Activated T-helper 17 cell treated with anti-CD3 and anti-CD28 coated beads, Interleukin-2, amount 50 U/mL, for 72 hours (primary cell): ENCODE measurements around the gene PSMB4. TPM values are rescaled to one million over a fixed set of nuclear protein-coding genes. Genes with fewer than 3 reads are reported as not detected.
A peak's percentile ranks its signal among the peaks of the same experiment; 100 is the strongest.
"Not testable (repeated sequence)": the region's sequence is repeated elsewhere in the genome, so short reads cannot be mapped to it uniquely, and the experiment has no call there.

Source experiments
- ATAC-seq: fragments of 150-1000 bp; cut with Tn5 transposase; replicated peaks from 2 replicates; pipeline ENCODE4 v1.10.0; 2021; ENCODE audit warnings: mild to moderate bottlenecking, moderate library complexity
- H3K27ac Mint-ChIP-seq: one replicate; pipeline ENCODE4 v1.8.0; 2022; ENCODE audit warnings: mixed read lengths
- H3K27me3 Mint-ChIP-seq: one replicate; pipeline ENCODE4 v1.8.0; 2022; ENCODE audit warnings: mixed read lengths
- H3K36me3 Mint-ChIP-seq: one replicate; pipeline ENCODE4 v1.8.0; 2022; ENCODE audit warnings: low read depth, mild to moderate bottlenecking, mixed read lengths
- H3K4me1 Mint-ChIP-seq: one replicate; pipeline ENCODE4 v1.8.0; 2022; ENCODE audit warnings: mixed read lengths
- H3K4me3 Mint-ChIP-seq: one replicate; pipeline ENCODE4 v1.8.0; 2022; ENCODE audit warnings: mild to moderate bottlenecking, mixed read lengths
- H3K9me3 Mint-ChIP-seq: one replicate; pipeline ENCODE4 v1.8.0; 2022; ENCODE audit warnings: mixed read lengths
- total RNA-seq, 2 donors: library from RNA; stranded (reverse); gene quantifications; one replicate each; pipeline ENCODE4 v1.2.3, GENCODE V29; 2022

The PSMB4 gene
- total RNA-seq, 2 donors from 2014 or later: 329 to 417 TPM

- Mint-ChIP-seq H3K4me1 (no peaks in the 10 kb centered on the region), H3K27me3 (no peaks in the 10 kb centered on the region), H3K36me3 (no peaks in the 10 kb centered on the region), H3K27ac (no peak overlapping the region), H3K9me3 (no peaks in the 10 kb centered on the region), H3K4me3 (no peak overlapping the region)
- no peak for ATAC-seq
Observed at GRCh38 chr1:151371370-151372057, 27.9 kb upstream of the PSMB4 start.

GRCh38 chr1:151372058-151372934 is 27.1 kb upstream of the PSMB4 start, which contains the start of gene SELENBP1:
Gene SELENBP1 (minus strand): TSS chr1:151372705. CDS start chr1:151372641, 64 bp downstream.
- Mint-ChIP-seq H3K9me3 (no peaks in the 10 kb centered on the region), H3K27me3 (no peaks in the 10 kb centered on the region), H3K4me1 (no peaks in the 10 kb centered on the region), H3K36me3 (no peaks in the 10 kb centered on the region), H3K4me3 (no peak within 1 kb of the TSS), H3K27ac (no peak within 1 kb of the TSS)
- ATAC-seq: no peak

- no peaks in the 10 kb centered on the region for H3K4me1 Mint-ChIP-seq
- no peak overlapping the region for H3K4me3 Mint-ChIP-seq
- H3K36me3 Mint-ChIP-seq: no peaks in the 10 kb centered on the region
- H3K27me3 Mint-ChIP-seq: no peaks in the 10 kb centered on the region
- no peaks in the 10 kb centered on the region for H3K9me3 Mint-ChIP-seq
- ATAC-seq: no peak
- no peak overlapping the region for H3K27ac Mint-ChIP-seq
Observed at GRCh38 chr1:151373196-151373595, 26.2 kb upstream of the PSMB4 start.

- Mint-ChIP-seq H3K9me3 (no peaks in the 10 kb centered on the region), H3K27ac (no peak overlapping the region), H3K4me1 (no peaks in the 10 kb centered on the region), H3K27me3 (no peaks in the 10 kb centered on the region), H3K36me3 (no peaks in the 10 kb centered on the region), H3K4me3 (no peak overlapping the region)
- no peak for ATAC-seq
Observed at GRCh38 chr1:151377150-151377884, 22.1 kb upstream of the PSMB4 start.

GRCh38 chr1:151384584-151384983 is 14.8 kb upstream of the PSMB4 start:
- ATAC-seq: no peak
- H3K4me3 Mint-ChIP-seq: no peak overlapping the region
- no peaks in the 10 kb centered on the region for H3K27me3 Mint-ChIP-seq
- H3K4me1 Mint-ChIP-seq: no peaks in the 10 kb centered on the region
- H3K36me3 Mint-ChIP-seq: no peaks in the 10 kb centered on the region
- H3K9me3 Mint-ChIP-seq: no peaks in the 10 kb centered on the region
- no peak overlapping the region for H3K27ac Mint-ChIP-seq

- H3K4me1 Mint-ChIP-seq: no peaks in the 10 kb centered on the region
- H3K9me3 Mint-ChIP-seq: no peaks in the 10 kb centered on the region
- no peaks in the 10 kb centered on the region for H3K36me3 Mint-ChIP-seq
- H3K27me3 Mint-ChIP-seq: no peaks in the 10 kb centered on the region
- no peak for ATAC-seq
- H3K4me3 Mint-ChIP-seq: no peak overlapping the region
- no peak overlapping the region for H3K27ac Mint-ChIP-seq
Observed at GRCh38 chr1:151386002-151386401, 13.4 kb upstream of the PSMB4 start.

- H3K9me3 Mint-ChIP-seq, H3K36me3 Mint-ChIP-seq, H3K4me1 Mint-ChIP-seq, ATAC-seq, H3K27ac Mint-ChIP-seq, H3K27me3 Mint-ChIP-seq, H3K4me3 Mint-ChIP-seq: not testable (repeated sequence)
Observed at GRCh38 chr1:151390221-151391078, 8.9 kb upstream of the PSMB4 start.

GRCh38 chr1:151391079-151391563 is 8.3 kb upstream of the PSMB4 start:
- H3K27ac Mint-ChIP-seq: no peak overlapping the region
- H3K36me3 Mint-ChIP-seq: no peaks in the 10 kb centered on the region
- H3K4me1 Mint-ChIP-seq: no peaks in the 10 kb centered on the region
- H3K27me3 Mint-ChIP-seq: no peaks in the 10 kb centered on the region
- ATAC-seq: no peak
- H3K9me3 Mint-ChIP-seq: no peaks in the 10 kb centered on the region
- no peak overlapping the region for H3K4me3 Mint-ChIP-seq

- Mint-ChIP-seq H3K36me3 (no peaks in the 10 kb centered on the region), H3K27me3 (no peaks in the 10 kb centered on the region), H3K9me3 (no peaks in the 10 kb centered on the region), H3K27ac (no peak overlapping the region), H3K4me3 (no peak overlapping the region), H3K4me1 (no peaks in the 10 kb centered on the region)
- ATAC-seq: no peak
Observed at GRCh38 chr1:151393583-151393982, 5.8 kb upstream of the PSMB4 start.

- not testable (repeated sequence) for H3K27ac Mint-ChIP-seq, H3K4me3 Mint-ChIP-seq, H3K9me3 Mint-ChIP-seq, ATAC-seq, H3K27me3 Mint-ChIP-seq
- H3K4me1 Mint-ChIP-seq: peaks cover 14% of the 10 kb centered on the region
- peaks cover 24% of the 10 kb centered on the region for H3K36me3 Mint-ChIP-seq
Observed at GRCh38 chr1:151396265-151396664, 3.1 kb upstream of the PSMB4 start.

- H3K4me3 Mint-ChIP-seq: peak overlapping the region; percentile 93
- peaks cover 32% of the 10 kb centered on the region for H3K4me1 Mint-ChIP-seq
- no peaks in the 10 kb centered on the region for H3K9me3 Mint-ChIP-seq
- no peaks in the 10 kb centered on the region for H3K27me3 Mint-ChIP-seq
- peak overlapping the region; percentile 99 for H3K27ac Mint-ChIP-seq
- ATAC-seq: no peak
- H3K36me3 Mint-ChIP-seq: peaks cover 74% of the 10 kb centered on the region
Observed at GRCh38 chr1:151401125-151401788, 1.9 kb downstream of the PSMB4 start.

- ATAC-seq: no peak
- Mint-ChIP-seq H3K27ac (peak overlapping the region; percentile 99), H3K4me1 (peaks cover 32% of the 10 kb centered on the region), H3K36me3 (peaks cover 80% of the 10 kb centered on the region), H3K27me3 (no peaks in the 10 kb centered on the region), H3K4me3 (peak overlapping the region; percentile 93), H3K9me3 (no peaks in the 10 kb centered on the region)
Observed at GRCh38 chr1:151401860-151402259, 2.5 kb downstream of the PSMB4 start.

- Mint-ChIP-seq H3K4me1 (peaks cover 32% of the 10 kb centered on the region), H3K27ac (no peak overlapping the region), H3K27me3 (no peaks in the 10 kb centered on the region), H3K4me3 (no peak overlapping the region), H3K36me3 (peaks cover 89% of the 10 kb centered on the region), H3K9me3 (no peaks in the 10 kb centered on the region)
- no peak for ATAC-seq
Observed at GRCh38 chr1:151402764-151403163, 3.4 kb downstream of the PSMB4 start.
